ENCODE measurements around the gene SYT8. TPM values are rescaled to one million over a fixed set of nuclear protein-coding genes. Genes with fewer than 3 reads are reported as not detected.

The SYT8 gene
- total RNA-seq, 1 experiment from 2014 or later = not detected

DNA sequence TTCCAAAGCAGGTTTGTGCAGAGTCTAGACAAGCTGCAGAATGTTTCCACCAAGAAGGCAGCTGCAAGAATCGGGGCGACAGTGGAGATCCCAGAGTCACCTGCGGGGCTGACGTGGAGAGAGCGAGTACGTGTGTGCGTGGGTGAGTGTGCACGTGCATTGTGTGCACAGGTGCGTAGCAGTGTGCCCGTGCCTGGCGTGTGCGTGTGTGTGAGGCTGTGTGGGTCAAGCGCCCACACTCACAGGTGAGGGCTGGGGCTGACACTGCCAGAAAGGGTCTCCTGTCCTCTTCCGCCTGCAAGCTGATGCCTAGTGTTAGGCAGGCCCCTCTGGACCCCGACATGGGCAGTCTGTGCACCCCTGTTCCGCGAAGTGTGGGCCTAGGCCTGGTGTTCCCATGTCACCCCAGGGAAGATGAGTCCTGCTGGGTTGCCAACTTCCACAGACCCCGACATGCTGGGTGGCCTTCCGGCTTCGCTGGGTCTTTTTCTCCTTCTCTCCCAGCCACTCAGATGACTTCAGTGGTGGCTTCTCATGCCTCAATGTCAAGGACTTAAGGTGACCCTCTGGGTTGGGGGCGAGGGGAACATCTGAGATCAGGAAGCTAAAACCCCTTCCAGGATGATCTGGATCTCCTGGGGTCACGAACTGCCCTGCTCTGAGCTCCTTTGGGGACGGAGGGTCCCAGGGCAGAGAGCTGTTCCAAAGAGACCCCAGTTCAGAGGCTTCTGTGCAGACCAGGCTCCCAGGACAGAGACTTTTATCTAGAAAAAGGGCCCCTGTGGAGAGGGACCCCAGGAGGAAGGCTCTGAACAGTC lies 10.4 kb upstream of the SYT8 start:
- Histone ChIP-seq H3K4ac (ENCODE audit: low read depth, low read length) (no peak overlapping the region), H4K5ac (ENCODE audit: insufficient read length, low read depth, low read length) (no peak overlapping the region), H3K4me1 (ENCODE audit: insufficient read depth, low read length) (no peaks in the 10 kb centered on the region), H2BK15ac (ENCODE audit: low read depth, low read length) (no peak overlapping the region), H3K14ac (ENCODE audit: insufficient read depth, low read length) (no peak overlapping the region), H3T11ph (ENCODE audit: low read length) (no peak overlapping the region), H2BK20ac (ENCODE audit: low read depth, low read length, poor library complexity, severe bottlenecking) (no peak overlapping the region), H3K79me2 (ENCODE audit: insufficient read depth, low read length) (no peaks in the 10 kb centered on the region), H3K23ac (ENCODE audit: insufficient read length, low read depth, low read length) (no peak overlapping the region), H2BK120ac (ENCODE audit: low read depth, low read length, poor library complexity, severe bottlenecking) (no peak overlapping the region), H3K9me3 (ENCODE audit: control insufficient read depth, low read depth, low read length) (no peaks in the 10 kb centered on the region), H3K9ac (ENCODE audit: extremely low read depth, insufficient read length, low read length) (no peak overlapping the region), H4K8ac (replicated peaks; ENCODE audit: insufficient read length, low read depth, low read length) (no peak overlapping the region), H3K18ac (ENCODE audit: insufficient read length, low read depth, low read length) (no peak overlapping the region), H2BK12ac (ENCODE audit: insufficient read length, low read depth, low read length) (no peak overlapping the region), H3K23me2 (ENCODE audit: insufficient read length, low read depth, low read length, poor library complexity, severe bottlenecking) (no peaks in the 10 kb centered on the region), H4K91ac (ENCODE audit: insufficient read length, low read depth, low read length) (no peak overlapping the region), H2AK5ac (ENCODE audit: insufficient read length, low read length) (no peak overlapping the region), H4K20me1 (ENCODE audit: control insufficient read depth, insufficient read depth, insufficient read length) (no peaks in the 10 kb centered on the region), H2AFZ (ENCODE audit: low read length) (no peak overlapping the region), H3K4me2 (ENCODE audit: insufficient read depth, insufficient read length, low read length) (no peak overlapping the region), H3K27ac (ENCODE audit: insufficient read length, low read depth, low read length) (no peak overlapping the region), H3K56ac (ENCODE audit: insufficient read length, low read depth, low read length) (no peak overlapping the region), H2BK5ac (ENCODE audit: insufficient read length, low read length) (no peak overlapping the region), H3K79me1 (ENCODE audit: insufficient read depth, low read depth, low read length, poor library complexity, severe bottlenecking) (no peaks in the 10 kb centered on the region), H3K27me3 (ENCODE audit: insufficient read depth, low read length) (no peaks in the 10 kb centered on the region)
- Mint-ChIP-seq H3K27me3 (ENCODE audit: low read depth) (peaks cover 31% of the 10 kb centered on the region), H3K9me3 (peaks cover 0 to 6% of the 10 kb centered on the region in 2 experiments; a peak in 2 of 5 replicates), H3K4me3 (no peak overlapping the region), H3K27ac (peak overlapping the region in 1 of 3 experiments; percentile 40; a peak in 1 of 7 replicates), H3K4me1 (no peaks in the 10 kb centered on the region), H3K36me3 (ENCODE audit: insufficient read depth in 1 of 3, low read depth in 3 of 3) (no peaks in the 10 kb centered on the region)
- TF ChIP-seq CTCF (conservative IDR thresholded peaks at IDR 0.05) = no peak
- WGBS (ENCODE audit: extremely low coverage, insufficient read length, low lambda C conversion rate) = no CpG with 5 or more reads among the region's 23 CpGs
- DNase-seq = peak; percentile 21

Measured in H9 (cell line).